Transverse colon (tissue), 4 donors: ENCODE measurements around the gene KLK13. TPM values are rescaled to one million over a fixed set of nuclear protein-coding genes. Genes with fewer than 3 reads are reported as not detected.
A peak's percentile ranks its signal among the peaks of the same experiment; 100 is the strongest.

Source experiments
- DNase-seq: peaks from one replicate; pipeline ENCODE4 v3.0.0-alpha.2; 2019
- H3K27ac ChIP-seq, 4 donors: fragments of 200-600 bp; sonication (generic); 2 replicates each; pipeline ENCODE4 v1.5.1; 2016 to 2018; ENCODE audit warnings: inconsistent platforms in 4 of 4
- H3K27me3 ChIP-seq: fragments of 200-600 bp; sonication (generic); 2 replicates; pipeline ENCODE4 v1.5.1; 2017; ENCODE audit warnings: inconsistent platforms
- H3K36me3 ChIP-seq, 4 donors: fragments of 200-600 bp; sonication (generic); 2 replicates each; pipeline ENCODE4 v1.5.1; 2017 to 2019; ENCODE audit warnings: inconsistent platforms in 4 of 4
- H3K4me1 ChIP-seq, 4 donors: fragments of 200-600 bp; sonication (generic); 2 replicates each; pipeline ENCODE4 v1.5.1; 2017 to 2020; ENCODE audit warnings: inconsistent platforms in 4 of 4
- H3K4me3 ChIP-seq, 4 donors: fragments of 200-600 bp; sonication (generic); 1 replicate in 1 of 4; 2 replicates in 3 of 4; pipeline versions ENCODE4 v1.5.1 to v1.6.1; 2017 to 2019; ENCODE audit warnings: inconsistent platforms in 4 of 4
- H3K9me3 ChIP-seq, 2 donors: fragments of 200-600 bp; sonication (generic); 2 replicates each; pipeline ENCODE4 v1.5.1; 2017 to 2019; ENCODE audit warnings: inconsistent platforms in 2 of 2
- EP300 ChIP-seq: sonication (generic); formaldehyde crosslinking; IDR thresholded peaks from one replicate; pipeline ENCODE4 v1.6.1; 2017; ENCODE audit warnings: antibody characterized with exemption, low read depth
- POLR2A ChIP-seq: fragments of 450-650 bp; IDR thresholded peaks from one replicate; pipeline ENCODE4 v1.6.1; 2016; ENCODE audit warnings: antibody characterized with exemption, mild to moderate bottlenecking, moderate library complexity
- POLR2AphosphoS5 ChIP-seq, 3 donors: sonication (generic); formaldehyde crosslinking; IDR thresholded peaks; one replicate each; pipeline ENCODE4 v1.6.1; 2016; ENCODE audit warnings: antibody characterized with exemption in 3 of 3
- WGBS, 2 donors: methylation state at CpG; one replicate each; pipeline ENCODE4 v1.1.5; 2018; ENCODE audit warnings: low coverage in 1 of 2; 5-methylcytosine and 5-hydroxymethylcytosine counted together
- in situ Hi-C, 4 donors: fragments of 200-750 bp; cut with MboI; loops; one replicate each; pipeline versions ENCODE4 v1.15.0 to v1.15.1; 2017; ENCODE audit warnings: low sequenced_read_pairs in 3 of 4, low pct_ligation_motif_present in 1 of 4, low pct_unique_long_range_greater_than_20kb in 1 of 4
- intact Hi-C: fragments of 100-400 bp; cut with DNase I; formaldehyde crosslinking; loops from one replicate; pipeline ENCODE4 v1.15.1; 2023; ENCODE audit warnings: low total_unique reads
- total RNA-seq, 4 donors: library from RNA; depleted of rRNA; stranded (reverse); fragments of >200 nt; gene quantifications; one replicate each; pipeline ENCODE4 v1.1.0, GENCODE V29; 2016
- TF ChIP-seq, protein P1 (sequence below), 5 experiments: fragments of 200-600 bp in 3 of 5; fragments of 450-650 bp in 2 of 5; sonication (generic) in 3 of 5; IDR thresholded peaks; 1 replicate in 2 of 5; 2 replicates in 3 of 5; pipeline ENCODE4 v1.5.1; 2016 to 2017; ENCODE audit warnings: antibody characterized with exemption in 5 of 5, inconsistent platforms in 3 of 5, mild to moderate bottlenecking in 2 of 5, moderate library complexity in 1 of 5

Gene KLK13
- total RNA-seq, 4 donors from 2014 or later, result 3.3 TPM; not detected in 3

DNA sequence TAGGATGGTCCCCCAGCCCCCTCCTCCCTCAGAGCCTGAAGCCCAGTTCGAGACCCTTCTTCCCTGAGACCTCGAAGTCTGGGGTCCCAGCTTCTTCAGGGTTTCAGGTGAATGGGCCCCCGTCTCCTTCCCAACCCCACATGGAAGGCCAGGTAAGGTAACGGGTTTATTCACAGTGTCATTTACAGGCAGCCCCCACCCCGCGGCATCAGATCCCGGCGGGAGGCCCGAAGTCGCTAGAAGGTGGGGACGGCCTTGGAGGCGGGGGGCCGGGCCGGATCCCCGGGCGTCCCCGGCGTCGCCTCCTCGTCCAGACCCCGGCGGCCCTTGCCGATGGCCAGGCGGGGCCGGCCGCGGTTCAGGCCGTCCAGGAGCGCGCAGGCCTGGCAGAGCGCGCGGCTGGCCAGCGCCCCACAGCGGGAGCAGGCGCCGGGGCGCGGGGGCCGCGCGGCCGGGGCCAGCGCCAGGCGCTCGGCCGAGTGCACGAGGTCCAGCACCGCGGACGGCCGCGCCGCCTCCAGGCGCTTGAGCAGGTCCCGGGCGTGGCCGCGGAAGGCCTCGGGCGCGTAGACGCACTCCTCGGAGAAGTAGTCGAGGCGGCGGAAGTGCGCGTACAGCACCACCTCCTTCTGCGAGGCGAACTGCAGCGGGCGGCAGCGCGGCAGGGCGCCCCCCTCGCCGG is 33.6 kb upstream of the KLK13 start:
- no peaks in the 10 kb centered on the region for H3K27me3 ChIP-seq

GRCh38 chr19:51097796-51098195 is 32.9 kb upstream of the KLK13 start:
- intact Hi-C loops, result no loop called here
- no peak overlapping the region for H3K4me3 ChIP-seq
- peaks cover 0 to 2% (median 0%) of the 10 kb centered on the region in 4 donors for H3K36me3 ChIP-seq
- no peak for DNase-seq
- H3K27me3 ChIP-seq, result no peaks in the 10 kb centered on the region
- WGBS, 2 donors, result 81 to 90% methylated on average over 8 to 20 of the region's 20 CpGs
- no peaks in the 10 kb centered on the region for H3K9me3 ChIP-seq
- in situ Hi-C loops, result no loop called here
- TF ChIP-seq POLR2A (no peak), POLR2AphosphoS5 (IDR thresholded peaks at IDR 0.05) (no peak), EP300 (no peak)
- TF ChIP-seq, protein P1, sequence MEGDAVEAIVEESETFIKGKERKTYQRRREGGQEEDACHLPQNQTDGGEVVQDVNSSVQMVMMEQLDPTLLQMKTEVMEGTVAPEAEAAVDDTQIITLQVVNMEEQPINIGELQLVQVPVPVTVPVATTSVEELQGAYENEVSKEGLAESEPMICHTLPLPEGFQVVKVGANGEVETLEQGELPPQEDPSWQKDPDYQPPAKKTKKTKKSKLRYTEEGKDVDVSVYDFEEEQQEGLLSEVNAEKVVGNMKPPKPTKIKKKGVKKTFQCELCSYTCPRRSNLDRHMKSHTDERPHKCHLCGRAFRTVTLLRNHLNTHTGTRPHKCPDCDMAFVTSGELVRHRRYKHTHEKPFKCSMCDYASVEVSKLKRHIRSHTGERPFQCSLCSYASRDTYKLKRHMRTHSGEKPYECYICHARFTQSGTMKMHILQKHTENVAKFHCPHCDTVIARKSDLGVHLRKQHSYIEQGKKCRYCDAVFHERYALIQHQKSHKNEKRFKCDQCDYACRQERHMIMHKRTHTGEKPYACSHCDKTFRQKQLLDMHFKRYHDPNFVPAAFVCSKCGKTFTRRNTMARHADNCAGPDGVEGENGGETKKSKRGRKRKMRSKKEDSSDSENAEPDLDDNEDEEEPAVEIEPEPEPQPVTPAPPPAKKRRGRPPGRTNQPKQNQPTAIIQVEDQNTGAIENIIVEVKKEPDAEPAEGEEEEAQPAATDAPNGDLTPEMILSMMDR (IDR thresholded peaks at IDR 0.05), result no peak
- peaks cover 0 to 3% (median 0%) of the 10 kb centered on the region in 4 donors for H3K4me1 ChIP-seq
- H3K27ac ChIP-seq, result no peak overlapping the region

More for the DNA sequence above, 33.6 kb upstream of the KLK13 start:
- Histone ChIP-seq H3K4me1 (peaks cover 0 to 3% (median 0%) of the 10 kb centered on the region in 4 donors), H3K9me3 (no peaks in the 10 kb centered on the region), H3K36me3 (peaks cover 0 to 5% (median 0%) of the 10 kb centered on the region in 4 donors), H3K4me3 (peak overlapping the region in 1 of 4 donors; percentile 17), H3K27ac (peak overlapping the region in 2 of 4 donors; percentile 31 to 39)
- TF ChIP-seq, protein P1 (IDR thresholded peaks at IDR 0.05), result no peak
- no peak for TF ChIP-seq POLR2AphosphoS5 (IDR thresholded peaks at IDR 0.05)
- TF ChIP-seq POLR2A, result no peak
- no peak for TF ChIP-seq EP300
- DNase-seq, result peak; percentile 20
- in situ Hi-C loops, result no loop called here
- intact Hi-C loops, result no loop called here
- 82% methylated on average over 73 of the region's 78 CpGs; no CpG with 5 or more reads in 1 of the 2 donors for WGBS, 2 donors

DNA sequence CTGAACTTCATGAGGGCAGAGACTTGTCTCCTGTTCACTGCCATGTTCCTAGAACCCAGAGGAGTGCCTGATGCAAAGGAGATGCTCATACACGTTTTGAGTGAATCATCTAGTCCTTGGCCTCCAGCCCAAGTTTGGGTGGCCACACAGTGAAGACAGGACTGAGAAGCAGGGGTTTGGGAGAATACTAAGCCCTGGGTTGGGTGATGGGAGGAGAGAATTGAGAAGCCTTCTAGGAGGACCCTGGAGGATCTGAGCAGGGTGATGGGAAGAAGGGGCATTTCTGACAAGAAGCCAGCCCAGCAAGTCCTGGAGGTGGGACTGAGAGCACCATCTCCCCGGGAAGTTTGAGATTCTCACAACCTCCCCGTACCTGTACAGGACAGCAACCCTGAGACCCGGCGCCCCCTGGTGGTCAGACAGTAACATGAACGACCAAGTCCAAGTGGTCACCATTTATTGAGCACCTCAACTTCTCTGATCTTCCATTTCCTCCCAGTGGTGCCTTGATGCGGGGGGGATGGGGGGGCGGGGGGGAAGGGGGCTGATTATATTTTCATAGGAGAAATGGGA is 32.4 kb upstream of the KLK13 start:
- no peak overlapping the region for H3K4me3 ChIP-seq
- no peak overlapping the region for H3K27ac ChIP-seq
- no peak for TF ChIP-seq POLR2A
- TF ChIP-seq, protein P1 (IDR thresholded peaks at IDR 0.05), result peak; percentile 40 to 68 (median 58)
- no peaks in the 10 kb centered on the region for H3K36me3 ChIP-seq
- peak; percentile 61 for DNase-seq
- in situ Hi-C loops, result no loop called here
- peaks cover 0 to 8% (median 0%) of the 10 kb centered on the region in 4 donors for H3K4me1 ChIP-seq
- no peaks in the 10 kb centered on the region for H3K27me3 ChIP-seq
- H3K9me3 ChIP-seq, result no peaks in the 10 kb centered on the region
- 0 to 5% methylated on average over 2 to 7 of the region's 8 CpGs for WGBS, 2 donors
- intact Hi-C loops, result no loop called here

- Histone ChIP-seq H3K9me3 (no peaks in the 10 kb centered on the region), H3K36me3 (no peaks in the 10 kb centered on the region), H3K4me3 (no peak overlapping the region), H3K27ac (no peak overlapping the region), H3K27me3 (no peaks in the 10 kb centered on the region), H3K4me1 (peaks cover 0 to 9% (median 0%) of the 10 kb centered on the region in 4 donors)
- TF ChIP-seq POLR2A (no peak), EP300 (no peak), POLR2AphosphoS5 (IDR thresholded peaks at IDR 0.05) (no peak)
- TF ChIP-seq, protein P1 (IDR thresholded peaks at IDR 0.05), result no peak
- 51 to 86% methylated on average over 2 to 6 of the region's 6 CpGs for WGBS, 2 donors
- intact Hi-C loops, result no loop called here
- in situ Hi-C loops, result no loop called here
- no peak for DNase-seq
These were observed 31.7 kb upstream of the KLK13 start for GRCh38 chr19:51096473-51097165.
